Type B pancreatic cell (in vitro differentiated cells): ENCODE results near the gene PRMT7. TPM values are rescaled to one million over a fixed set of nuclear protein-coding genes. Genes with fewer than 3 reads are reported as not detected.

ENCODE experiments used
- DNase-seq: peaks from one replicate; pipeline ENCODE4 v3.0.0; 2021; ENCODE audit warnings: mixed read lengths; ENCODE audit not compliant: unreplicated experiment; ENCODE audit errors: extremely low spot score
- H3K27ac Mint-ChIP-seq: 2 replicates; pipeline ENCODE4 v1.8.0; 2021; ENCODE audit warnings: mild to moderate bottlenecking, mixed read lengths
- H3K27me3 Mint-ChIP-seq: 2 replicates; pipeline ENCODE4 v1.8.0; 2021; ENCODE audit warnings: mixed read lengths
- H3K36me3 Mint-ChIP-seq: 2 replicates; pipeline ENCODE4 v1.8.0; 2021; ENCODE audit warnings: mixed read lengths
- H3K4me1 Mint-ChIP-seq: one replicate; pipeline ENCODE4 v1.8.0; 2021; ENCODE audit warnings: mixed read lengths; ENCODE audit not compliant: unreplicated experiment
- H3K4me3 Mint-ChIP-seq: 2 replicates; pipeline ENCODE4 v1.8.0; 2021; ENCODE audit warnings: mild to moderate bottlenecking, mixed read lengths
- H3K9me3 Mint-ChIP-seq: 2 replicates; pipeline ENCODE4 v1.8.0; 2021; ENCODE audit warnings: mixed read lengths
- long read RNA-seq: library from polyadenylated mRNA; unstranded; transcript quantifications from one replicate; pipeline ENCODE4 v2.0.0, GENCODE V29; 2020
- total RNA-seq: library from RNA; stranded (reverse); gene quantifications from 2 replicates; pipeline ENCODE4 v1.2.1, GENCODE V29; 2021; ENCODE audit warnings: low replicate concordance
- TF ChIP-seq, protein P1 (sequence below): fragments of 200-600 bp; sonication (generic); conservative IDR thresholded peaks from 2 replicates; pipeline ENCODE4 v1.5.0; 2021; ENCODE audit warnings: antibody characterized with exemption, mild to moderate bottlenecking

Gene PRMT7, protein sequence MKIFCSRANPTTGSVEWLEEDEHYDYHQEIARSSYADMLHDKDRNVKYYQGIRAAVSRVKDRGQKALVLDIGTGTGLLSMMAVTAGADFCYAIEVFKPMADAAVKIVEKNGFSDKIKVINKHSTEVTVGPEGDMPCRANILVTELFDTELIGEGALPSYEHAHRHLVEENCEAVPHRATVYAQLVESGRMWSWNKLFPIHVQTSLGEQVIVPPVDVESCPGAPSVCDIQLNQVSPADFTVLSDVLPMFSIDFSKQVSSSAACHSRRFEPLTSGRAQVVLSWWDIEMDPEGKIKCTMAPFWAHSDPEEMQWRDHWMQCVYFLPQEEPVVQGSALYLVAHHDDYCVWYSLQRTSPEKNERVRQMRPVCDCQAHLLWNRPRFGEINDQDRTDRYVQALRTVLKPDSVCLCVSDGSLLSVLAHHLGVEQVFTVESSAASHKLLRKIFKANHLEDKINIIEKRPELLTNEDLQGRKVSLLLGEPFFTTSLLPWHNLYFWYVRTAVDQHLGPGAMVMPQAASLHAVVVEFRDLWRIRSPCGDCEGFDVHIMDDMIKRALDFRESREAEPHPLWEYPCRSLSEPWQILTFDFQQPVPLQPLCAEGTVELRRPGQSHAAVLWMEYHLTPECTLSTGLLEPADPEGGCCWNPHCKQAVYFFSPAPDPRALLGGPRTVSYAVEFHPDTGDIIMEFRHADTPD
- total RNA-seq, result 39.1 and 66.9 TPM in 2 replicates
- long read RNA-seq, partial matches to known transcripts, result 5 of 81 reads
- long read RNA-seq, other reads (novel, unspliced or antisense), result 73 of 81 reads

DNA sequence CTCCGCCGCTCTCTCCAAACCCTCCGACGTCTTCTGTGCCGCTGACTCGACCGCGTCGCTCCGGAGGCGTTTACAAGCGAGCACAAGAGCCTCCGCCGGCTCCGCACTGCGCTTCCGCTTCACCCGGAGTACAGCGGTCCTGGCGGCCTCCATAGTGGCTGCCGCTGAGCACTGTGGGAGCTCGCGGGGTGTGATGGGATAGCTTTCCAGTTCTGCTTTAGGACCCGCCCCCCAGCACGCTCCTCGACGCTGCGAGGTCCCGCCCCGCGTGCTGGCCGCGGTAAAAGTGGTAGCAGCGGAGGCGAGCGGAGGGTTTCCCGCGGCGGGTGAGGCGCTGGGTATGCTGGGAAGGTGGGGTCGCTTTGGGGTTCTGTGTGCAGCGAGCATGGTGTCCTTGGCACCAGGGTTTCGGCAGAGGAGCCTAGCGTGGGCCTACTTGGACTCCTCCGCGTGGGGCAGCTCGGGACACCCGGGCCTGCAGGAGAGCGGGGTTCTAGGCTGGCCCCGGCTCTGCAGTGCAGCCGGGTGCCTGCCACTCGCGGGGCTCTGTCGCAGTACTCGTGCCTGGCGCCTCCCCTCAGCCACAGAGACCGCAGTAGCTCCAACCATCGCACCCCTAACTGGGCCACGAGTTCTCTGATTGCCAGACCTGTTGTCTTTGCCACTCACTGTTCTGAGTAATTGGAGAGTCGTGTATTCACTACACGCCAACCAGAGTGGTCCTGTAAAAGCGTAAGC, at the start of gene PRMT7, which contains the start of gene SLC7A6OS:
PRMT7 (plus strand) TSS at position 246 of the 738 bp plus-strand sequence. CDS start 4,961 bp downstream, outside the sequence.
SLC7A6OS (minus strand) TSS at position 173 of the 738 bp plus-strand sequence; CDS start at position 153, 20 bp downstream.
- peak within 1 kb of the TSS; percentile 98 for H3K4me3 Mint-ChIP-seq
- H3K27me3 Mint-ChIP-seq, result no peaks in the 10 kb centered on the region
- H3K27ac Mint-ChIP-seq, result peak within 1 kb of the TSS; percentile 95
- peak; percentile 88 for DNase-seq
- no peaks in the 10 kb centered on the region for H3K9me3 Mint-ChIP-seq
- TF ChIP-seq, protein P1, sequence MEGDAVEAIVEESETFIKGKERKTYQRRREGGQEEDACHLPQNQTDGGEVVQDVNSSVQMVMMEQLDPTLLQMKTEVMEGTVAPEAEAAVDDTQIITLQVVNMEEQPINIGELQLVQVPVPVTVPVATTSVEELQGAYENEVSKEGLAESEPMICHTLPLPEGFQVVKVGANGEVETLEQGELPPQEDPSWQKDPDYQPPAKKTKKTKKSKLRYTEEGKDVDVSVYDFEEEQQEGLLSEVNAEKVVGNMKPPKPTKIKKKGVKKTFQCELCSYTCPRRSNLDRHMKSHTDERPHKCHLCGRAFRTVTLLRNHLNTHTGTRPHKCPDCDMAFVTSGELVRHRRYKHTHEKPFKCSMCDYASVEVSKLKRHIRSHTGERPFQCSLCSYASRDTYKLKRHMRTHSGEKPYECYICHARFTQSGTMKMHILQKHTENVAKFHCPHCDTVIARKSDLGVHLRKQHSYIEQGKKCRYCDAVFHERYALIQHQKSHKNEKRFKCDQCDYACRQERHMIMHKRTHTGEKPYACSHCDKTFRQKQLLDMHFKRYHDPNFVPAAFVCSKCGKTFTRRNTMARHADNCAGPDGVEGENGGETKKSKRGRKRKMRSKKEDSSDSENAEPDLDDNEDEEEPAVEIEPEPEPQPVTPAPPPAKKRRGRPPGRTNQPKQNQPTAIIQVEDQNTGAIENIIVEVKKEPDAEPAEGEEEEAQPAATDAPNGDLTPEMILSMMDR, result peak; percentile 40
- peaks cover 17% of the 10 kb centered on the region for H3K4me1 Mint-ChIP-seq
- peaks cover 3% of the 10 kb centered on the region for H3K36me3 Mint-ChIP-seq

DNA sequence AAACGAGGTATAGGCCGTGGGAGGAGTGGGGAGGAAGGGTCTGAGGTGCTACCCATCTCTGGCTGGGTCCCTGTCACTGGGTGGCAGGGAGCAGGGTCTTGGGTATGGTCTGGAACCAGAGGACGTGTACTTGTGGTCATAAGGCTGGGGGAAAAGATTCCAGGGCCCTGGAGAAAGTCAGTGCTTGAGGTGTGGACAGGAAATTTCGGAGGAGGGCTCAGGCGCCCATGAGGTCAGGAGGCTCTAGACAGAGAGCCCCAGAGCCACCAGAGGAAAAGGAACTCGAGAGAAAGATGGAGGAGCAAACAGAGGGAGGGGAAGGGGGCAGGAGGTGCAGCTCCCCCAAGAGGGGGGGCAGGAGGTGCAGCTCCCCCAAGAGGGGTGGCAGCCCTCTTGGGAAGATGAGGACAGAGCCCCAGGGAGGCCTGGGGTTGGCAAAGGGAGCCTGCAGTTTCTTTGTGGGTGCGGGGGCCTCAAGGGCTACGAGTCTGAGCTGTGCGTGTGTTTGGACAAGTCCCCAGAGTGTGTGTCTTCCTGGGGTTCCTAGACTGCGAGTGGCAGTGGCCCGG, 47.2 kb upstream of the PRMT7 start:
- Mint-ChIP-seq H3K27me3 (no peaks in the 10 kb centered on the region), H3K36me3 (no peaks in the 10 kb centered on the region), H3K4me3 (peak overlapping the region; percentile 94), H3K4me1 (peaks cover 26% of the 10 kb centered on the region), H3K9me3 (no peaks in the 10 kb centered on the region), H3K27ac (peak overlapping the region; percentile 94)
- TF ChIP-seq, protein P1, result no peak
- no peak for DNase-seq

DNA sequence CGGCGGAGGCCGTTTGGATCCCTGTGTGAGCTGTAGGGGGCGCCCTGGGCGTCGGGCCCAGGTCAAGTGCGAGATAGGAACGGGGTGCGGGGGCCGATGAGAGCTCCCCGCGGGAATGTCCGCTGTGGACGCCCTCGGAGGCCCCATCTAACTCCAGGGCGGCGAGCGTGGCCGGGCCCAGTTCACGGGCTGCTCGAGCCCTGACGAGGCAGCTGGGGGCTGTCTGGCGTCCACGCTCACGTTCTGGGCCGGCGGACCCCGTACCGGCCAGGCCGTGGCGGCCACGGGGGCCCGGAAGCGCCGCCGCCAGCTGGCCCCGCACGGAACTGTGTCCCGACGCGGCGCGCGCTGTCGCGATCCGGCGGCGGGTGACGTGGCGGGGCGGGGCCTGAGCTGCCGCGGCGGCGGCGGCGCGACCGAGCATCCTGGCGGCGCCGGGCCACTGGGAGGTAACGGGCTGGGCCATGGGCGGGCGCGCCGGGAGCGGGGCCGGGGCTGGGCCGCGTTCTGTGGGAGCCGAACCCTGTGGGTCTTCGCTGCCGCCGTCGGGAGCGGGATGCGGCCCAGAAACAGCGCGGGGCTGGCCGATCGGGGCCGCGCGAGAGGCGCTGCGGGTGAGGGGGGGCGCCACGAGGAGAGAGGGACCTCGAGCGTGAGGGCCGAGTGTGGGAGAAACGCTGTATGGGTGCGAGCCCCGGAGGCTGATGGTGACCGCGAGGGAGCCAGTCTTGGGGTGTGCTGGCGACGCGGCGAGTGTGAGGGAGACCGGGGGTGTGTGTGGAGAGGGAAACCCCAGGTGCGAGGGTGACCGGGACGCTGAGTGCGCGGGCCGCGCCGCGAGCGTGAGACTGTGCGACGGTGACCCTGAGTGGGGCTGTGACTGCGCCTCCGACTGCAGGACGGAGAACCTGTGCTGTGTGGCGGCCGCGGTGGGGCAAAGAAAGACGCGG, 46.4 kb upstream of the PRMT7 start, which contains the start of gene SLC7A6:
SLC7A6 (plus strand) TSS at position 399 of the 950 bp plus-strand sequence. CDS start 10,201 bp downstream, outside the sequence.
- peak; percentile 83 for DNase-seq
- TF ChIP-seq, protein P1, result peak; percentile 84
- Mint-ChIP-seq H3K4me3 (peak within 1 kb of the TSS; percentile 94), H3K4me1 (peaks cover 31% of the 10 kb centered on the region), H3K27ac (peak within 1 kb of the TSS; percentile 96), H3K36me3 (no peaks in the 10 kb centered on the region), H3K9me3 (no peaks in the 10 kb centered on the region), H3K27me3 (no peaks in the 10 kb centered on the region)

DNA sequence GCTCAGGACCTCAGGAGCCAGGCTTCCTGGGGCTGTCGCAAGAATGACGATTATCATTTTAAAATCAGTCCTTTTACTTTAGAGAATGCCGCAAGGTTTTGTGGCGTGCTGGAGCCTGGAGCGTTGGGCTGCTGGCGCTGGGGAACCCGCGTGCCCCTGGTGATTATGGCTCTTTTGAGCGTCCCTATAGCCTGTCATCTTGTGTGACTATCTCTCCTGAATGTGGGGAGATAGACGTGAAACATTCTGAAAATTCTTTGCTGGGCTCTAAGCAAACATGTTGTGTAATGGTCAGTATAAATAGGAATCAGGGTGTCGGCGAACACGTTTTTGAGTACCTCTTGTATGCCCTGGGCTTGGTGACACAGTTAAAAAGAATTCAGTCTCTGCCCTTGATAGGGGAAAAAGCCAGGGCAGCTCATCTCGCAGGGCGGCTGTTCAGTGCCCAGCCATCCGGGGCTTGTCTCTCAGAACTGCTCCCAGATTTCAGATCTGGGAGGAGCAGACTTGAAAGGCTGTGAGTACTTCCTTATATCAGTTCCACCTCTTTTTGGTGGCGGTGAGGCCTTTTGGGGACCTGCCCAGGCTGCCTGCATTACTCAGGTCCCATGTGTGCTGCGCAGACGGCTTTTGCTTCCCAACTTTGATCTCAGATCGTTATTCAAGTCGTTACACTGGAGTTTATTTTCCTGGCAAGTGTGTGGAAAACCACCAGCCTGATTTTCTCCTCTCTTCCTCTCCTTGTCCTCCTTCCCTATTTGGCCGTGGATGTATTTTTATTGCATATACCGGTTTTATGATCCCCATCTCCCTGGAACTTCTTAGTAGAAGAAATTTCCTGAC, 45.5 kb upstream of the PRMT7 start:
- H3K36me3 Mint-ChIP-seq, result no peaks in the 10 kb centered on the region

More for the DNA sequence above, 45.5 kb upstream of the PRMT7 start:
- no peaks in the 10 kb centered on the region for H3K9me3 Mint-ChIP-seq
- H3K27me3 Mint-ChIP-seq, result no peaks in the 10 kb centered on the region
- H3K4me1 Mint-ChIP-seq, result peaks cover 32% of the 10 kb centered on the region
- TF ChIP-seq, protein P1, result no peak
- H3K4me3 Mint-ChIP-seq, result peak overlapping the region; percentile 92
- DNase-seq, result no peak
- H3K27ac Mint-ChIP-seq, result peak overlapping the region; percentile 96
